ENCODE data around the gene OTUB2.

OTUB2 gene

GRCh38 chr14:93999573-93999972, 26.6 kb upstream of the OTUB2 start:
- H3K4me3 ChIP-seq (replicated peaks; ENCODE audit: insufficient read depth, low read length) = no peak overlapping the region
- H3K27me3 ChIP-seq (ENCODE audit: insufficient read depth, poor library complexity, severe bottlenecking) = peaks cover 4% of the 10 kb centered on the region
- TF ChIP-seq SPI1 (IDR thresholded peaks at IDR 0.05; ENCODE audit: borderline replicate concordance, low read depth) (no peak), REST (IDR thresholded peaks at IDR 0.05; ENCODE audit: insufficient replicate concordance, low read depth) (no peak), POLR2AphosphoS5 (IDR thresholded peaks at IDR 0.05; ENCODE audit: low read depth) (no peak), GABPA (IDR thresholded peaks at IDR 0.05; ENCODE audit: low read depth) (no peak), CTCF (IDR thresholded peaks at IDR 0.05; ENCODE audit: insufficient read depth, low read length) (no peak)
- H3K27ac ChIP-seq (replicated peaks) = no peak overlapping the region
- DNase-seq (ENCODE audit: low read depth in 1 of 2, low spot score in 1 of 2) = no peak

GRCh38 chr14:94000267-94000666, 25.9 kb upstream of the OTUB2 start:
- Histone ChIP-seq H3K4me3 (replicated peaks; ENCODE audit: insufficient read depth, low read length) (no peak overlapping the region), H3K27me3 (ENCODE audit: insufficient read depth, poor library complexity, severe bottlenecking) (no peaks in the 10 kb centered on the region), H3K27ac (replicated peaks) (no peak overlapping the region)
- no peak for TF ChIP-seq REST (IDR thresholded peaks at IDR 0.05; ENCODE audit: insufficient replicate concordance, low read depth)
- no peak for TF ChIP-seq CTCF (IDR thresholded peaks at IDR 0.05; ENCODE audit: insufficient read depth, low read length)
- TF ChIP-seq GABPA (IDR thresholded peaks at IDR 0.05; ENCODE audit: low read depth) = no peak
- TF ChIP-seq POLR2AphosphoS5 (IDR thresholded peaks at IDR 0.05; ENCODE audit: low read depth) = no peak
- TF ChIP-seq SPI1 (IDR thresholded peaks at IDR 0.05; ENCODE audit: borderline replicate concordance, low read depth) = no peak
- no peak for DNase-seq (ENCODE audit: low read depth in 1 of 2, low spot score in 1 of 2)

- no peak for TF ChIP-seq REST (IDR thresholded peaks at IDR 0.05; ENCODE audit: insufficient replicate concordance, low read depth)
- TF ChIP-seq GABPA (IDR thresholded peaks at IDR 0.05; ENCODE audit: low read depth) = no peak
- no peak for TF ChIP-seq CTCF (IDR thresholded peaks at IDR 0.05; ENCODE audit: insufficient read depth, low read length)
- no peak for TF ChIP-seq SPI1 (IDR thresholded peaks at IDR 0.05; ENCODE audit: borderline replicate concordance, low read depth)
- TF ChIP-seq POLR2AphosphoS5 (IDR thresholded peaks at IDR 0.05; ENCODE audit: low read depth) = no peak
- Histone ChIP-seq H3K27ac (replicated peaks) (no peak overlapping the region), H3K27me3 (ENCODE audit: insufficient read depth, poor library complexity, severe bottlenecking) (no peaks in the 10 kb centered on the region), H3K4me3 (replicated peaks; ENCODE audit: insufficient read depth, low read length) (no peak overlapping the region)
- DNase-seq (ENCODE audit: low read depth in 1 of 2, low spot score in 1 of 2) = no peak
Observed at GRCh38 chr14:94001016-94001415, 25.1 kb upstream of the OTUB2 start.
